Endothelial cell of umbilical vein (primary cell): Measurements from ENCODE around the gene REM2. TPM values are rescaled to one million over a fixed set of nuclear protein-coding genes. Genes with fewer than 3 reads are reported as not detected.
A peak's percentile ranks its signal among the peaks of the same experiment; 100 is the strongest.

Experiments
- BruUV-seq: library from RNA; stranded (reverse); fragments of 400-500 nt; replicated peaks from 2 replicates; lab custom pipeline; 2021; lab: Mats Ljungman, UMichigan
- CTCF ChIA-PET: fragments of 300-600, 350-600 bp; sonication (Branson Sonifier 250); formaldehyde crosslinking; loops from one replicate; lab custom pipeline; 2021; ENCODE audit warnings: antibody characterized with exemption, inconsistent platforms; lab: Charles Lee
- POLR2A ChIA-PET: fragments of 300-600, 350-600 bp; sonication (Branson Sonifier 250); formaldehyde crosslinking; loops from one replicate; lab custom pipeline; 2021; ENCODE audit warnings: antibody characterized with exemption, inconsistent platforms; lab: Charles Lee
- DNase-seq: peaks from one replicate; pipeline ENCODE4 v3.0.0-alpha.2; 2011; ENCODE audit warnings: low read depth, low spot score
- FAIRE-seq: peaks from 2 replicates; lab custom pipeline; 2011; peaks lifted over from hg19 to GRCh38; lab: Jason Lieb, UNC
- H2AFZ ChIP-seq: 2 replicates; pipeline ENCODE4 v1.6.0; 2012; ENCODE audit warnings: low read depth, low read length, control low read depth, inconsistent platforms
- H3K27ac ChIP-seq: 2 replicates; pipeline ENCODE4 v1.5.1; 2011; ENCODE audit warnings: low read depth, mild to moderate bottlenecking, control low read depth, low read length, moderate library complexity; ENCODE audit not compliant: insufficient read depth
- H3K27me3 ChIP-seq, 2 experiments: 2 replicates each; pipeline versions ENCODE4 v1.6.0 to v1.6.1; 2011; ENCODE audit warnings: low read length in 2 of 2, mixed read lengths in 1 of 2; ENCODE audit not compliant: control insufficient read depth in 2 of 2, insufficient read depth in 2 of 2
- H3K36me3 ChIP-seq, 2 experiments: 2 replicates in 1 of 2; 3 replicates in 1 of 2; pipeline ENCODE4 v1.5.1; 2011; ENCODE audit warnings: low read length in 2 of 2, mild to moderate bottlenecking in 1 of 2, moderate library complexity in 1 of 2; ENCODE audit not compliant: control insufficient read depth in 2 of 2, insufficient read depth in 2 of 2; ENCODE audit errors: extremely low read depth in 1 of 2
- H3K4me1 ChIP-seq: 3 replicates; pipeline ENCODE4 v1.5.1; 2011; ENCODE audit warnings: mild to moderate bottlenecking, low read length; ENCODE audit not compliant: control insufficient read depth, insufficient read depth; ENCODE audit errors: extremely low read depth
- H3K4me2 ChIP-seq: 2 replicates; pipeline ENCODE4 v1.6.1; 2011; ENCODE audit warnings: low read length, control low read depth, mixed read lengths; ENCODE audit not compliant: insufficient read depth
- H3K4me3 ChIP-seq, 3 experiments: fragments of 200-600 bp in 1 of 3; sonication (generic), shearing (Covaris generic) in 1 of 3; replicated peaks in 1 of 3; 2 replicates each; pipeline ENCODE4 v1.5.1; 2011 to 2016; ENCODE audit warnings: control low read depth in 3 of 3, low read length in 3 of 3, mild to moderate bottlenecking in 2 of 3, inconsistent platforms in 1 of 3, low read depth in 1 of 3, moderate library complexity in 1 of 3; ENCODE audit not compliant: insufficient read depth in 1 of 3
- H3K79me2 ChIP-seq: 2 replicates; pipeline ENCODE4 v1.6.0; 2012; ENCODE audit warnings: low read length, inconsistent platforms; ENCODE audit not compliant: control insufficient read depth, insufficient read depth
- H3K9ac ChIP-seq: replicated peaks from 2 replicates; pipeline ENCODE3; 2011; ENCODE audit warnings: low read length, control low read depth; ENCODE audit not compliant: insufficient read depth; ENCODE audit errors: extremely low read depth
- H3K9me1 ChIP-seq: replicated peaks from 3 replicates; pipeline ENCODE4 v1.6.0; 2011; ENCODE audit warnings: mild to moderate bottlenecking, low read length; ENCODE audit not compliant: control insufficient read depth, insufficient read depth; ENCODE audit errors: extremely low read depth
- H3K9me3 ChIP-seq: replicated peaks from 2 replicates; pipeline ENCODE4 v1.5.1; 2012; ENCODE audit warnings: low read length, inconsistent platforms; ENCODE audit not compliant: control insufficient read depth, insufficient read depth
- H4K20me1 ChIP-seq: replicated peaks from 2 replicates; pipeline ENCODE3; 2011; ENCODE audit warnings: mild to moderate bottlenecking, low read length; ENCODE audit not compliant: control insufficient read depth, insufficient read depth; ENCODE audit errors: extremely low read depth
- EZH2 ChIP-seq: IDR thresholded peaks from 2 replicates; pipeline ENCODE4 v1.6.1; 2012; ENCODE audit warnings: borderline replicate concordance, low read depth, mild to moderate bottlenecking, moderate library complexity, low read length, inconsistent platforms; ENCODE audit not compliant: severe bottlenecking
- GATA2 ChIP-seq: IDR thresholded peaks from 2 replicates; pipeline ENCODE4 v1.7.0; 2011; ENCODE audit warnings: low read depth, mild to moderate bottlenecking, moderate library complexity, mixed read lengths, low read length; ENCODE audit not compliant: insufficient read length, insufficient read depth
- POLR2A ChIP-seq: IDR thresholded peaks from 2 replicates; pipeline ENCODE4 v1.6.1; 2012; ENCODE audit warnings: low read depth, mild to moderate bottlenecking, control low read depth, low read length
- POLR2AphosphoS5 ChIP-seq: IDR thresholded peaks from 2 replicates; pipeline ENCODE4 v1.6.1; 2012; ENCODE audit warnings: low read depth, mild to moderate bottlenecking, control low read depth, low read length, moderate library complexity; ENCODE audit not compliant: insufficient read depth
- dilution Hi-C: fragments of 300-500 bp; cut with MboI; formaldehyde crosslinking; loops from one replicate; pipeline ENCODE4 v1.15.0; 2019; ENCODE audit warnings: low sequenced_read_pairs; ENCODE audit not compliant: extremely low pct_ligation_motif_present
- intact Hi-C: fragments of 100-400 bp; cut with micrococcal nuclease; formaldehyde crosslinking; loops from one replicate; pipeline ENCODE4 v1.10.0; 2022
- polyA plus RNA-seq, 4 experiments: library from polyadenylated mRNA; depleted of rRNA in 3 of 4; stranded (reverse) in 3 of 4; unstranded in 1 of 4; fragments of >200 nt; gene quantifications; 2 replicates each; pipeline versions ENCODE4 v1.2.1 to v1.2.3, GENCODE V29; 2011 to 2012; ENCODE audit warnings: missing spikeins in 1 of 4
- total RNA-seq: library from RNA; stranded (reverse); gene quantifications from 2 replicates; pipeline ENCODE4 v1.2.3, GENCODE V29; 2021
- TF ChIP-seq, protein P1 (sequence below), 2 donors: IDR thresholded peaks; 1 replicate in 1 of 2; 2 replicates in 1 of 2; pipeline ENCODE4 v1.5.1; 2011; ENCODE audit warnings: low read length in 2 of 2, mild to moderate bottlenecking in 2 of 2, moderate library complexity in 2 of 2, control low read depth in 1 of 2, inconsistent platforms in 1 of 2, low read depth in 1 of 2; ENCODE audit not compliant: insufficient read depth in 1 of 2; ENCODE audit errors: extremely low read depth in 1 of 2

The REM2 gene
- total and polyA plus RNA-seq, 2 donors (not counting 3 experiments of a cell fraction or from before 2014, with no cell fraction given) = 0.33 TPM; not detected in 1

DNA sequence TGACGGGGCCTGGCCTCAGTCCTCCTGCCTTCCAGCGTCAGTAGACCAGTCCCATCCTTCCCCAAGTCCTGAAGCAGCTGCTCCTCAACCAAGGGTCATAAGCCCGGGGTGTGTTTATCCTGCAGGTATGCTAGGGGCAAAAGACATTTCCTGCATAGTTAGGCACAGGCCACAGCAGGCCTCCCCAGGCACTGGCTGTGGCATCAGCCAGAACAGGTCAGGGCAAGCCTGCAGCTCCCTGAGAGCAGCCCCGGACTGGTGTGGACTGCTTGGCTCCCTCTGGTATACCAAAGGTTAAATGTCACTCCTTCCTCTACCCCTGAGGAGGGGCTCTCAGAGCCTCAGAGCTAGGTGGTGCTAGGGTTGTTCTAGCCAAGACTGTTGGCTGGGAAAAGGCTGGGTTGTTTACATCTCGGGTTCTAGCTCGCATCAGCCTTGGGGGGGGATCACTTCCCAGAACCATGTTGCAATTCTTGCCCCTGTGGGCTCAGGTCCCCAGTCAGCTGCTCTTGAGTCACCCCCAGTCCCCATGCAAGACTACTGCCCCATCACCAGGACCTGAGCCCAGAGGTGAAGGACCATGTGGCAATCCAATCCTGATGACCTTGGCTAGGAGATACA, 43.8 kb upstream of the REM2 start:
- BruUV-seq = no TSS peak
- no peak for DNase-seq
- Histone ChIP-seq H3K4me1 (peaks cover 25% of the 10 kb centered on the region), H3K36me3 (peaks cover 20 to 39% of the 10 kb centered on the region in 2 experiments), H3K27me3 (no peaks in the 10 kb centered on the region), H2AFZ (no peak overlapping the region), H3K4me3 (peak overlapping the region in 2 of 3 experiments; percentile 75 to 86), H3K9me3 (no peaks in the 10 kb centered on the region), H3K9ac (peak overlapping the region; percentile 97), H3K79me2 (peaks cover 77% of the 10 kb centered on the region), H3K4me2 (peak overlapping the region; percentile 79), H3K27ac (peak overlapping the region; percentile 84), H3K9me1 (no peaks in the 10 kb centered on the region), H4K20me1 (no peaks in the 10 kb centered on the region)
- POLR2A ChIA-PET = no interaction called here
- CTCF ChIA-PET = interaction anchor here (0.7 to 12.5 kb wide), 7 partner anchors 9 to 282 kb away, joined by 3 to 214 read pairs (median 4); no protein-coding TSS in a partner anchor
- peak; percentile 14 for TF ChIP-seq POLR2AphosphoS5
- no peak for TF ChIP-seq GATA2
- intact Hi-C loops (loop anchor here (5.0 kb wide), 1 partner anchor 282 kb away; no protein-coding TSS in a partner anchor), dilution Hi-C loops (no loop called here)
- FAIRE-seq = no peak

DNA sequence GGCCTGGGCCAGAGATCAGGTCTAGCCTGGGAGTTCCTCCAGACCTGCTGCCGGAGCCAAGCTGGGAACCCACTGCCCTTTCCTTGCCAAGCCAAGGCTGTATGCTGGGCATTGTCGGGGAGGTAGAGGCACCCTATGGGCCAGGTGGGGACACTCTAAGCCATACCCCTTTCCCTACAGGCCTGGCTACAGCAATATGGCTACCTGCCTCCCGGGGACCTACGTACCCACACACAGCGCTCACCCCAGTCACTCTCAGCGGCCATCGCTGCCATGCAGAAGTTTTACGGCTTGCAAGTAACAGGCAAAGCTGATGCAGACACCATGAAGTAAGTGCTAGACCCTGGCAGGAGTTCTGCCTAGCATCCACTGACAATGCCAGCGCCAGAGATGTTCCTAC, 41.7 kb upstream of the REM2 start:
- POLR2A ChIA-PET = interaction anchor here (0.8 kb wide), 1 partner anchor 10 kb away, joined by 5 read pairs; no protein-coding TSS in a partner anchor
- CTCF ChIA-PET = interaction anchor here (1.2 to 12.5 kb wide), 3 partner anchors 10 to 271 kb away, joined by 4 to 214 read pairs (median 5); no protein-coding TSS in a partner anchor
- dilution Hi-C loops = no loop called here
- no peak overlapping the region for H2AFZ ChIP-seq
- no peaks in the 10 kb centered on the region for H4K20me1 ChIP-seq
- H3K79me2 ChIP-seq = peaks cover 97% of the 10 kb centered on the region
- H3K27ac ChIP-seq = no peak overlapping the region
- intact Hi-C loops = no loop called here
- FAIRE-seq = no peak
- H3K27me3 ChIP-seq = no peaks in the 10 kb centered on the region
- DNase-seq = no peak
- H3K9me3 ChIP-seq = no peaks in the 10 kb centered on the region
- H3K4me2 ChIP-seq = no peak overlapping the region
- H3K36me3 ChIP-seq = peaks cover 36 to 56% of the 10 kb centered on the region in 2 experiments
- no TSS peak for BruUV-seq
- TF ChIP-seq POLR2A (peak; percentile 44), EZH2 (no peak), POLR2AphosphoS5 (peak; percentile 17)
- TF ChIP-seq, protein P1, sequence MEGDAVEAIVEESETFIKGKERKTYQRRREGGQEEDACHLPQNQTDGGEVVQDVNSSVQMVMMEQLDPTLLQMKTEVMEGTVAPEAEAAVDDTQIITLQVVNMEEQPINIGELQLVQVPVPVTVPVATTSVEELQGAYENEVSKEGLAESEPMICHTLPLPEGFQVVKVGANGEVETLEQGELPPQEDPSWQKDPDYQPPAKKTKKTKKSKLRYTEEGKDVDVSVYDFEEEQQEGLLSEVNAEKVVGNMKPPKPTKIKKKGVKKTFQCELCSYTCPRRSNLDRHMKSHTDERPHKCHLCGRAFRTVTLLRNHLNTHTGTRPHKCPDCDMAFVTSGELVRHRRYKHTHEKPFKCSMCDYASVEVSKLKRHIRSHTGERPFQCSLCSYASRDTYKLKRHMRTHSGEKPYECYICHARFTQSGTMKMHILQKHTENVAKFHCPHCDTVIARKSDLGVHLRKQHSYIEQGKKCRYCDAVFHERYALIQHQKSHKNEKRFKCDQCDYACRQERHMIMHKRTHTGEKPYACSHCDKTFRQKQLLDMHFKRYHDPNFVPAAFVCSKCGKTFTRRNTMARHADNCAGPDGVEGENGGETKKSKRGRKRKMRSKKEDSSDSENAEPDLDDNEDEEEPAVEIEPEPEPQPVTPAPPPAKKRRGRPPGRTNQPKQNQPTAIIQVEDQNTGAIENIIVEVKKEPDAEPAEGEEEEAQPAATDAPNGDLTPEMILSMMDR (IDR thresholded peaks at IDR 0.05; ENCODE audit: extremely low read depth in 1 of 2, insufficient read depth in 1 of 2, low read depth in 1 of 2, low read length in 2 of 2) = no peak
- peaks cover 30% of the 10 kb centered on the region for H3K4me1 ChIP-seq
- H3K4me3 ChIP-seq = no peak overlapping the region
- no peak overlapping the region for H3K9ac ChIP-seq
- no peaks in the 10 kb centered on the region for H3K9me1 ChIP-seq
